KMS-11 (cell line): ENCODE measurements around the gene C2CD4C.

Experiments used
- H2AFZ ChIP-seq: fragments of 200-600 bp; sonication (generic); 2 replicates; pipeline ENCODE4 v1.6.1; 2016; ENCODE audit warnings: antibody characterized with exemption, mixed run types, low read depth
- H3K27ac ChIP-seq: fragments of 200-600 bp; sonication (generic); 2 replicates; pipeline ENCODE4 v1.6.1; 2016; ENCODE audit warnings: mild to moderate bottlenecking, mixed run types
- H3K27me3 ChIP-seq: fragments of 200-600 bp; sonication (generic); 2 replicates; pipeline ENCODE4 v1.6.1; 2017; ENCODE audit warnings: mild to moderate bottlenecking, low read depth, mixed run types, moderate library complexity; ENCODE audit not compliant: insufficient read depth
- H3K36me3 ChIP-seq: fragments of 200-600 bp; sonication (generic); 2 replicates; pipeline ENCODE4 v1.6.1; 2017; ENCODE audit warnings: mild to moderate bottlenecking, mixed run types; ENCODE audit not compliant: insufficient read depth
- H3K4me1 ChIP-seq: fragments of 200-600 bp; sonication (generic); 2 replicates; pipeline ENCODE4 v1.6.1; 2016; ENCODE audit warnings: mild to moderate bottlenecking, low read depth, mixed run types; ENCODE audit not compliant: poor library complexity, severe bottlenecking
- H3K4me2 ChIP-seq: fragments of 200-600 bp; sonication (generic); 2 replicates; pipeline ENCODE4 v1.7.0; 2016; ENCODE audit warnings: mild to moderate bottlenecking, mixed run types
- H3K4me3 ChIP-seq: fragments of 200-600 bp; sonication (generic); IDR thresholded peaks from 2 replicates; pipeline ENCODE4 v1.6.1; 2017; ENCODE audit warnings: low read depth, low read length, mixed read lengths; ENCODE audit not compliant: insufficient read depth
- H3K79me2 ChIP-seq: fragments of 200-600 bp; sonication (generic); 2 replicates; pipeline ENCODE4 v1.6.1; 2016; ENCODE audit warnings: low read depth, mixed run types; ENCODE audit not compliant: insufficient read depth
- H3K9ac ChIP-seq: fragments of 200-600 bp; sonication (generic); 2 replicates; pipeline ENCODE4 v1.6.1; 2016; ENCODE audit warnings: mild to moderate bottlenecking, mixed run types
- H4K20me1 ChIP-seq: fragments of 200-600 bp; sonication (generic); 2 replicates; pipeline ENCODE4 v1.6.1; 2016; ENCODE audit warnings: mild to moderate bottlenecking, mixed run types; ENCODE audit not compliant: insufficient read depth
- CTCF ChIP-seq: fragments of 200-600 bp; sonication (generic); conservative IDR thresholded peaks from 2 replicates; pipeline ENCODE4 v1.6.1; 2017; ENCODE audit warnings: low read depth, mild to moderate bottlenecking, antibody characterized with exemption, low read length, moderate library complexity, mixed read lengths

The C2CD4C gene

GRCh38 chr19:443005-443404 lies 34.1 kb upstream of the C2CD4C start:
- Histone ChIP-seq H3K4me3 (no peak overlapping the region), H3K4me2 (no peak overlapping the region), H4K20me1 (no peaks in the 10 kb centered on the region), H3K9ac (no peak overlapping the region), H3K4me1 (no peaks in the 10 kb centered on the region), H2AFZ (no peak overlapping the region), H3K79me2 (no peaks in the 10 kb centered on the region), H3K36me3 (no peaks in the 10 kb centered on the region), H3K27me3 (peaks cover 48% of the 10 kb centered on the region), H3K27ac (no peak overlapping the region)
- TF ChIP-seq CTCF: no peak

GRCh38 chr19:442085-442484 lies 33.1 kb upstream of the C2CD4C start:
- no peaks in the 10 kb centered on the region for H4K20me1 ChIP-seq
- H3K27ac ChIP-seq: no peak overlapping the region
- no peaks in the 10 kb centered on the region for H3K36me3 ChIP-seq
- no peak overlapping the region for H3K9ac ChIP-seq
- no peaks in the 10 kb centered on the region for H3K4me1 ChIP-seq
- no peak for TF ChIP-seq CTCF
- no peak overlapping the region for H2AFZ ChIP-seq
- H3K4me3 ChIP-seq: no peak overlapping the region
- no peaks in the 10 kb centered on the region for H3K79me2 ChIP-seq
- no peak overlapping the region for H3K4me2 ChIP-seq
- H3K27me3 ChIP-seq: peaks cover 47% of the 10 kb centered on the region

- H3K27me3 ChIP-seq: peaks cover 43% of the 10 kb centered on the region
- no peak overlapping the region for H3K27ac ChIP-seq
- no peaks in the 10 kb centered on the region for H3K4me1 ChIP-seq
- no peaks in the 10 kb centered on the region for H3K36me3 ChIP-seq
- H3K4me3 ChIP-seq: no peak overlapping the region
- no peak overlapping the region for H2AFZ ChIP-seq
- no peaks in the 10 kb centered on the region for H3K79me2 ChIP-seq
- TF ChIP-seq CTCF: no peak
- H3K4me2 ChIP-seq: no peak overlapping the region
- no peak overlapping the region for H3K9ac ChIP-seq
- H4K20me1 ChIP-seq: no peaks in the 10 kb centered on the region
Measured at GRCh38 chr19:441213-441836, 32.4 kb upstream of the C2CD4C start.

DNA sequence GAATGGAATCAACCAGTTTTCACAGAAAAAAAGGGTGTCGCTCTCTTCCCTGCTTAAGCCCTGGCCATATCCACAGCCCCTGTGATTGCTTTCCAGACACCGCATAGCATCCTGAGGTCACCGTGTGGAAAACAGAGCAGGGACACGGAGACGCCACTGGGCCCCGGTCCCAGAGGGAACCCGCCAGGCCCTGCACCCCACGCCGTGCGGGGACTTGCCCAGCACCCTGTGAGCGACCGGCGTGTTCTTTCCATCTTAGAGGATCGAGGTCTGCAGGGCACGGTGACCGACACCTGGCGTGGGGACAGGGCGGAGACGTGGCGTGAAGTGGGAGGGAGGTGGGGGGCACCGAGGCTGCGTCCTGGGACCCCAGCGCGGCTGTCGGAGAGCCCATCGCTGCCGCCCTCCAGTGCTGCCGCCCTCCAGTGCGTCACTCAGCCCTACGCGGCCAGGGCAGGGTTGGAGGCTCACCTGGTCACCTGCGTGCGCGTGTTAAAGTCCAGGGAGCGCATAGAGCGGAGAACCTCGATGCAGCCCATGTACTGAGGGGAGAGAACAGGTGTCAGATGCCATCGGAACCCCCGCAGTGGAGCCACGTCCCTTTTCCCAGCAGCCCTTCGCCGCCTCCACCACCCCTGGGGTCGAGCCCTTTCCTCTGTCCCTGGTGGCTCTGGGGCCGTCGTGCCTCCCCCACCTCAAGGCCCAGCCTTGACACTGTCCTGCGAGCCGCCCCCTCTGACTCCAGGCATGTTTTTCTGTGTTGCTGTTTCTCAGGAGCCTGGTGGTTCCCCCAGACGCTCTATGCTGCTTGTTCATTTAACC lies 31.7 kb upstream of the C2CD4C start:
- H4K20me1 ChIP-seq: no peaks in the 10 kb centered on the region
- no peaks in the 10 kb centered on the region for H3K79me2 ChIP-seq
- no peak overlapping the region for H3K27ac ChIP-seq
- H3K27me3 ChIP-seq: peaks cover 41% of the 10 kb centered on the region
- no peak overlapping the region for H3K4me2 ChIP-seq
- H2AFZ ChIP-seq: no peak overlapping the region
- no peaks in the 10 kb centered on the region for H3K36me3 ChIP-seq
- H3K9ac ChIP-seq: no peak overlapping the region
- no peak for TF ChIP-seq CTCF
- H3K4me3 ChIP-seq: no peak overlapping the region
- H3K4me1 ChIP-seq: no peaks in the 10 kb centered on the region
